HG03439 (cell line): ENCODE measurements around the gene TMEM117.
A peak's percentile ranks its signal among the peaks of the same experiment; 100 is the strongest.

ENCODE experiments used
- ATAC-seq: cut with Tn5 transposase; IDR thresholded peaks from one replicate; pipeline ENCODE4 v1.9.1; 2021; ENCODE audit warnings: mild to moderate bottlenecking, moderate library complexity; ENCODE audit not compliant: unreplicated experiment

TMEM117 gene

GRCh38 chr12:44076871-44077270 lies 241.0 kb downstream of the TMEM117 start:
- no peak for ATAC-seq

GRCh38 chr12:44077294-44077693 lies 241.4 kb downstream of the TMEM117 start:
- ATAC-seq, result no peak

GRCh38 chr12:44078273-44078672 lies 242.4 kb downstream of the TMEM117 start:
- no peak for ATAC-seq

- no peak for ATAC-seq
These were observed 252.8 kb downstream of the TMEM117 start for GRCh38 chr12:44088647-44089046.

GRCh38 chr12:44091948-44092606 lies 256.2 kb downstream of the TMEM117 start:
- ATAC-seq, result no peak

- no peak for ATAC-seq
These were observed 262.9 kb downstream of the TMEM117 start for GRCh38 chr12:44098786-44099185.

- ATAC-seq, result no peak
These were observed 263.6 kb downstream of the TMEM117 start for GRCh38 chr12:44099486-44099885.

GRCh38 chr12:44100264-44100663 lies 264.4 kb downstream of the TMEM117 start:
- no peak for ATAC-seq

- ATAC-seq, result no peak
These were observed 265.6 kb downstream of the TMEM117 start for GRCh38 chr12:44101475-44101874.

GRCh38 chr12:44114906-44115305 lies 279.0 kb downstream of the TMEM117 start:
- no peak for ATAC-seq

GRCh38 chr12:44117337-44117736 lies 281.5 kb downstream of the TMEM117 start:
- no peak for ATAC-seq

- no peak for ATAC-seq
These were observed 283.1 kb downstream of the TMEM117 start for GRCh38 chr12:44118946-44119345.

- no peak for ATAC-seq
These were observed 290.9 kb downstream of the TMEM117 start for GRCh38 chr12:44126806-44127205.

GRCh38 chr12:44127966-44128710 lies 292.3 kb downstream of the TMEM117 start:
- ATAC-seq, result no peak

GRCh38 chr12:44143175-44143574 lies 307.3 kb downstream of the TMEM117 start:
- no peak for ATAC-seq

- no peak for ATAC-seq
These were observed 313.1 kb downstream of the TMEM117 start for GRCh38 chr12:44148936-44149335.

- ATAC-seq, result no peak
These were observed 318.2 kb downstream of the TMEM117 start for GRCh38 chr12:44154128-44154527.

- ATAC-seq, result no peak
These were observed 319.5 kb downstream of the TMEM117 start for GRCh38 chr12:44155358-44155757.

GRCh38 chr12:44157359-44157758 lies 321.5 kb downstream of the TMEM117 start:
- peak; percentile 85 for ATAC-seq

- no peak for ATAC-seq
These were observed 322.9 kb downstream of the TMEM117 start for GRCh38 chr12:44158746-44159145.

- ATAC-seq, result no peak
These were observed 323.3 kb downstream of the TMEM117 start for GRCh38 chr12:44159216-44159615.

- no peak for ATAC-seq
These were observed 324.0 kb downstream of the TMEM117 start for GRCh38 chr12:44159862-44160261.
